HepG2 (cell line): ENCODE measurements around the gene CD6. TPM values are rescaled to one million over a fixed set of nuclear protein-coding genes. Genes with fewer than 3 reads are reported as not detected.
A peak's percentile ranks its signal among the peaks of the same experiment; 100 is the strongest.

Experiments
- ATAC-seq: fragments of 200-7000 bp; cut with Tn5 transposase; 3 replicates; pipeline ENCODE4 v1.9.1; 2020; ENCODE audit warnings: mild to moderate bottlenecking, moderate library complexity
- BruUV-seq: library from RNA; stranded (reverse); fragments of 400-500 nt; replicated peaks from 2 replicates; lab custom pipeline; 2021; lab: Mats Ljungman, UMichigan
- CTCF ChIA-PET: fragments of 300-600 bp; formaldehyde crosslinking; extraction: SDS; loops from one replicate; lab custom pipeline; 2021; ENCODE audit warnings: low total read pairs, inconsistent platforms, low intra/inter-chr PET ratio; lab: Yijun Ruan, JAX
- POLR2A ChIA-PET: fragments of 350-600 bp; sonication (Branson Sonifier 250); formaldehyde crosslinking; loops from one replicate; lab custom pipeline; 2020; ENCODE audit warnings: antibody characterized with exemption, inconsistent platforms; lab: Yijun Ruan, JAX
- DNase-seq: peaks from one replicate; pipeline ENCODE4 v3.0.0-alpha.2; 2015; ENCODE audit warnings: low spot score
- FAIRE-seq: peaks from 3 replicates; lab custom pipeline; 2011; peaks lifted over from hg19 to GRCh38; lab: Jason Lieb, UNC
- H2AFZ ChIP-seq: one replicate; pipeline ENCODE4 v1.6.1; 2011; ENCODE audit warnings: low read length, inconsistent platforms
- H3K27ac ChIP-seq: fragments of 300-600 bp; 3 replicates; pipeline ENCODE4 v1.8.0; 2011; ENCODE audit warnings: mixed run types, mild to moderate bottlenecking, mixed read lengths, low read length, inconsistent platforms; ENCODE audit not compliant: insufficient read depth; ENCODE audit errors: extremely low read length
- H3K27me3 ChIP-seq, 2 experiments: fragments of 200-600 bp in 1 of 2; 2 replicates in 1 of 2; 3 replicates in 1 of 2; pipeline versions ENCODE4 v1.6.0 to v1.8.0; 2011; ENCODE audit warnings: low read length in 2 of 2, mild to moderate bottlenecking in 2 of 2, moderate library complexity in 2 of 2, inconsistent platforms in 1 of 2; ENCODE audit not compliant: insufficient read depth in 2 of 2, control insufficient read depth in 1 of 2
- H3K36me3 ChIP-seq, 2 experiments: fragments of 200-600 bp in 1 of 2; replicated peaks in 1 of 2; 2 replicates in 1 of 2; 3 replicates in 1 of 2; pipeline versions ENCODE4 v1.5.1 to v1.8.0; 2011; ENCODE audit warnings: low read length in 2 of 2, inconsistent platforms in 1 of 2; ENCODE audit not compliant: insufficient read depth in 2 of 2, control insufficient read depth in 1 of 2
- H3K4me1 ChIP-seq: 2 replicates; pipeline ENCODE4 v1.5.1; 2012; ENCODE audit warnings: low read length, inconsistent platforms; ENCODE audit not compliant: insufficient read depth
- H3K4me2 ChIP-seq: 2 replicates; pipeline ENCODE4 v1.6.0; 2011; ENCODE audit warnings: low read depth, low read length, inconsistent platforms
- H3K4me3 ChIP-seq, 3 experiments: fragments of 200-600 bp in 1 of 3; sonication (generic), shearing (Covaris generic) in 1 of 3; replicated peaks in 1 of 3; 2 replicates each; pipeline ENCODE4 v1.5.1; 2011 to 2016; ENCODE audit warnings: low read length in 3 of 3, inconsistent platforms in 2 of 3, low read depth in 2 of 3, mild to moderate bottlenecking in 2 of 3, control low read depth in 1 of 3, mixed read lengths in 1 of 3; ENCODE audit not compliant: insufficient read depth in 1 of 3
- H3K79me2 ChIP-seq: one replicate; pipeline ENCODE4 v1.6.1; 2011; ENCODE audit warnings: low read length, inconsistent platforms; ENCODE audit not compliant: insufficient read depth
- H3K9ac ChIP-seq: 2 replicates; pipeline ENCODE4 v1.6.0; 2011; ENCODE audit warnings: mild to moderate bottlenecking, low read depth, low read length, inconsistent platforms; ENCODE audit not compliant: insufficient read depth
- H3K9me3 ChIP-seq: 2 replicates; pipeline ENCODE4 v1.5.1; 2012; ENCODE audit warnings: mild to moderate bottlenecking, low read length
- H4K20me1 ChIP-seq: 2 replicates; pipeline ENCODE4 v1.6.0; 2011; ENCODE audit warnings: inconsistent platforms, mild to moderate bottlenecking, low read length, moderate library complexity; ENCODE audit not compliant: insufficient read depth
- HMGXB3 ChIP-seq: sonication (generic); formaldehyde crosslinking; IDR thresholded peaks from 2 replicates; pipeline ENCODE4 v1.4.0; 2020; ENCODE audit warnings: missing genetic modification reagents, borderline replicate concordance
- MNT ChIP-seq: fragments of 450-650 bp; IDR thresholded peaks from 2 replicates; pipeline ENCODE4 v1.6.1; 2016
- PRMT3 ChIP-seq: sonication (generic); formaldehyde crosslinking; IDR thresholded peaks from 2 replicates; pipeline ENCODE4 v1.8.1; 2022; ENCODE audit warnings: low read depth, mild to moderate bottlenecking, moderate library complexity, missing genetic modification reagents, borderline replicate concordance
- RBM39 ChIP-seq: fragments of 200-400 bp; formaldehyde crosslinking; IDR thresholded peaks from one replicate; pipeline ENCODE4 v1.6.1; 2018; ENCODE audit warnings: antibody characterized with exemption, mild to moderate bottlenecking, low read depth, low read length; ENCODE audit not compliant: poor library complexity, severe bottlenecking
- SCMH1 ChIP-seq: sonication (generic); formaldehyde crosslinking; IDR thresholded peaks from 2 replicates; pipeline ENCODE4 v1.9.0; 2021; ENCODE audit warnings: missing genetic modification reagents, mild to moderate bottlenecking, borderline replicate concordance
- ZBTB46 ChIP-seq: sonication (generic); formaldehyde crosslinking; IDR thresholded peaks from 2 replicates; pipeline ENCODE4 v1.4.0; 2020; ENCODE audit warnings: mild to moderate bottlenecking, missing genetic modification reagents, borderline replicate concordance
- WGBS: methylation state at CpG from one replicate; pipeline ENCODE4 v1.1.6; 2017; ENCODE audit warnings: low lambda C conversion rate; 5-methylcytosine and 5-hydroxymethylcytosine counted together
- in situ Hi-C: cut with HindIII; loops from 2 replicates; pipeline ENCODE4 v1.10.0; 2017; ENCODE audit warnings: low pct_unique_long_range_greater_than_20kb; ENCODE audit not compliant: extremely low pct_ligation_motif_present
- intact Hi-C: fragments of 100-400 bp; cut with micrococcal nuclease; formaldehyde crosslinking; loops from one replicate; pipeline ENCODE4 v1.10.0; 2022; ENCODE audit not compliant: unreplicated experiment
- polyA plus RNA-seq, 8 experiments: library from polyadenylated mRNA; depleted of rRNA in 3 of 8; stranded (reverse) in 7 of 8; unstranded in 1 of 8; fragments of >200 nt; fragmentation: Illumina TruSeq in 4 of 8; extraction: Trizol in 4 of 8; gene quantifications; 2 replicates each; pipeline versions ENCODE4 v1.2.1 to v1.2.3, GENCODE V29; 2011 to 2016; ENCODE audit warnings: low read depth in 4 of 8, missing spikeins in 1 of 8, mixed read lengths in 1 of 8; ENCODE audit not compliant: insufficient read depth in 1 of 8
- total RNA-seq, 5 experiments: library from RNA; depleted of rRNA; stranded (reverse); fragments of >200 nt; fragmentation: Illumina TruSeq; extraction: Trizol; gene quantifications; 2 replicates each; pipeline ENCODE4 v1.2.3, GENCODE V29; 2016; ENCODE audit warnings: low read depth in 1 of 5
- TF ChIP-seq, protein P1 (sequence below): sonication (generic); formaldehyde crosslinking; conservative IDR thresholded peaks from 2 replicates; pipeline ENCODE4 v1.4.0; 2020; ENCODE audit warnings: missing genetic modification reagents
- TF ChIP-seq, protein P2 (sequence below): sonication (generic); formaldehyde crosslinking; IDR thresholded peaks from 2 replicates; pipeline ENCODE4 v1.4.0; 2020; ENCODE audit warnings: mild to moderate bottlenecking, missing genetic modification reagents
- TF ChIP-seq, protein P3 (sequence below): sonication (generic); formaldehyde crosslinking; IDR thresholded peaks from 2 replicates; pipeline ENCODE4 v1.8.0; 2022; ENCODE audit warnings: missing genetic modification reagents, low read depth, mild to moderate bottlenecking, borderline replicate concordance

Gene CD6
- total and polyA plus RNA-seq, 2 of the 13 experiments (the other 11 are each of a cell fraction or from before 2014, with no cell fraction given) = not detected

GRCh38 chr11:60974726-60975125, 3.2 kb downstream of the CD6 start (continued):
- TF ChIP-seq HMGXB3 (CRISPR knock-in tag) (no peak), RBM39 (no peak)
- TF ChIP-seq, protein P1, sequence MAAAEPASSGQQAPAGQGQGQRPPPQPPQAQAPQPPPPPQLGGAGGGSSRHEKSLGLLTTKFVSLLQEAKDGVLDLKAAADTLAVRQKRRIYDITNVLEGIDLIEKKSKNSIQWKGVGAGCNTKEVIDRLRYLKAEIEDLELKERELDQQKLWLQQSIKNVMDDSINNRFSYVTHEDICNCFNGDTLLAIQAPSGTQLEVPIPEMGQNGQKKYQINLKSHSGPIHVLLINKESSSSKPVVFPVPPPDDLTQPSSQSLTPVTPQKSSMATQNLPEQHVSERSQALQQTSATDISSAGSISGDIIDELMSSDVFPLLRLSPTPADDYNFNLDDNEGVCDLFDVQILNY (CRISPR knock-in tag) = no peak

- BruUV-seq = no TSS peak
- Histone ChIP-seq H3K4me3 (no peak overlapping the region), H3K27ac (no peak overlapping the region), H3K79me2 (no peaks in the 10 kb centered on the region), H4K20me1 (no peaks in the 10 kb centered on the region), H3K9me3 (no peaks in the 10 kb centered on the region), H3K36me3 (no peaks in the 10 kb centered on the region; a peak in 1 of 5 replicates), H3K4me1 (no peaks in the 10 kb centered on the region), H2AFZ (no peak overlapping the region), H3K9ac (no peak overlapping the region), H3K27me3 (peaks cover 6 to 42% of the 10 kb centered on the region in 2 experiments; a peak in 4 of 5 replicates)
- CTCF ChIA-PET = no interaction called here
- DNase-seq = no peak
- FAIRE-seq = no peak
- POLR2A ChIA-PET = no interaction called here
- in situ Hi-C loops = no loop called here
- 8% methylated on average over 4 of the region's 4 CpGs for WGBS
- intact Hi-C loops = no loop called here
- no peak for ATAC-seq
- TF ChIP-seq ZBTB46 (no peak), MNT (peak; percentile 86), PRMT3 (CRISPR knock-in tag) (no peak), SCMH1 (CRISPR knock-in tag) (no peak)
- TF ChIP-seq, protein P2, sequence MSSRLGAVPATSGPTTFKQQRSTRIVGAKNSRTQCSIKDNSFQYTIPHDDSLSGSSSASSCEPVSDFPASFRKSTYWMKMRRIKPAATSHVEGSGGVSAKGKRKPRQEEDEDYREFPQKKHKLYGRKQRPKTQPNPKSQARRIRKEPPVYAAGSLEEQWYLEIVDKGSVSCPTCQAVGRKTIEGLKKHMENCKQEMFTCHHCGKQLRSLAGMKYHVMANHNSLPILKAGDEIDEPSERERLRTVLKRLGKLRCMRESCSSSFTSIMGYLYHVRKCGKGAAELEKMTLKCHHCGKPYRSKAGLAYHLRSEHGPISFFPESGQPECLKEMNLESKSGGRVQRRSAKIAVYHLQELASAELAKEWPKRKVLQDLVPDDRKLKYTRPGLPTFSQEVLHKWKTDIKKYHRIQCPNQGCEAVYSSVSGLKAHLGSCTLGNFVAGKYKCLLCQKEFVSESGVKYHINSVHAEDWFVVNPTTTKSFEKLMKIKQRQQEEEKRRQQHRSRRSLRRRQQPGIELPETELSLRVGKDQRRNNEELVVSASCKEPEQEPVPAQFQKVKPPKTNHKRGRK (CRISPR knock-in tag) = no peak
- TF ChIP-seq, protein P3, sequence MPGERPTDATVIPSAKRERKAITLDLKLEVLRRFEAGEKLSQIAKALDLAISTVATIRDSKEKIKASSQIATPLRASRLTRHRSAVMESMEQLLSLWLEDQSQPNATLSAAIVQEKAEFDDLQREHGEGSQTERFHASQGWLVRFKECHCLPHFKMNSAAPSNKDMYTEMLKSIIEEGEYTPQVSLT (CRISPR knock-in tag) = no peak
- TF ChIP-seq, all 625 proteins: peak for 1
- no peak overlapping the region for H3K4me2 ChIP-seq
These were observed 5.7 kb downstream of the CD6 start for GRCh38 chr11:60977224-60977623.
